Hepatocyte (in vitro differentiated cells): ENCODE results near the gene DCAF8.

Experiments
- EZH2 ChIP-seq: fragments of 200-600 bp; sonication (generic); IDR thresholded peaks from 2 replicates; pipeline ENCODE4 v1.6.1; 2016; ENCODE audit warnings: antibody characterized with exemption, mild to moderate bottlenecking, borderline replicate concordance
- EZH2phosphoT487 ChIP-seq: fragments of 200-600 bp; sonication (generic); IDR thresholded peaks from one replicate; pipeline ENCODE4 v1.6.1; 2018; ENCODE audit warnings: antibody characterized with exemption, mild to moderate bottlenecking, low read depth, moderate library complexity; ENCODE audit not compliant: unreplicated experiment, severe bottlenecking
- TF ChIP-seq, protein P1 (sequence below): fragments of 200-600 bp; sonication (generic); IDR thresholded peaks from 2 replicates; pipeline ENCODE4 v1.5.1; 2016; ENCODE audit warnings: antibody characterized with exemption, mild to moderate bottlenecking; ENCODE audit not compliant: poor library complexity

DNA sequence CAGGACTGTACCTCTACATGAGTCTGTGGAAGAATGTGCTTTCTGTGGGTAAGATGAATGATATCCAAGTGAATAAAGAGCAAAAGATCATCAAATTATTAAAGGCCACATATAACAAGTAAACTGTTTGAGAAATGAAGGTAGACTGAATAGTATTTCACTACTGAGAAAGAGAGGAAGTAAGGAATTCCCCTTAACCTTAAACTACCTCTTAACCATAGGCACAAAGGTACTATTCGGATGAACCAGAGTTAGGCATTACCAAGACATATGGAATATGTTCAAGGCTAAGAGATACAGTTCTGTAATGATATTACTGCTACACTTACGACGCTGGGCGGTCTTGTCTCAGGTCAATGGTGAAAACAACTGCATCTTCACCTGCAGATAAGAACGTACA lies 25.5 kb downstream of the DCAF8 start:
- TF ChIP-seq EZH2 (no peak), EZH2phosphoT487 (no peak)
- TF ChIP-seq, protein P1, sequence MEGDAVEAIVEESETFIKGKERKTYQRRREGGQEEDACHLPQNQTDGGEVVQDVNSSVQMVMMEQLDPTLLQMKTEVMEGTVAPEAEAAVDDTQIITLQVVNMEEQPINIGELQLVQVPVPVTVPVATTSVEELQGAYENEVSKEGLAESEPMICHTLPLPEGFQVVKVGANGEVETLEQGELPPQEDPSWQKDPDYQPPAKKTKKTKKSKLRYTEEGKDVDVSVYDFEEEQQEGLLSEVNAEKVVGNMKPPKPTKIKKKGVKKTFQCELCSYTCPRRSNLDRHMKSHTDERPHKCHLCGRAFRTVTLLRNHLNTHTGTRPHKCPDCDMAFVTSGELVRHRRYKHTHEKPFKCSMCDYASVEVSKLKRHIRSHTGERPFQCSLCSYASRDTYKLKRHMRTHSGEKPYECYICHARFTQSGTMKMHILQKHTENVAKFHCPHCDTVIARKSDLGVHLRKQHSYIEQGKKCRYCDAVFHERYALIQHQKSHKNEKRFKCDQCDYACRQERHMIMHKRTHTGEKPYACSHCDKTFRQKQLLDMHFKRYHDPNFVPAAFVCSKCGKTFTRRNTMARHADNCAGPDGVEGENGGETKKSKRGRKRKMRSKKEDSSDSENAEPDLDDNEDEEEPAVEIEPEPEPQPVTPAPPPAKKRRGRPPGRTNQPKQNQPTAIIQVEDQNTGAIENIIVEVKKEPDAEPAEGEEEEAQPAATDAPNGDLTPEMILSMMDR: no peak
